Measurements from ENCODE around the gene IL17REL.
"Not testable (repeated sequence)": the region's sequence is repeated elsewhere in the genome, so short reads cannot be mapped to it uniquely, and the experiment has no call there.

IL17REL gene

DNA sequence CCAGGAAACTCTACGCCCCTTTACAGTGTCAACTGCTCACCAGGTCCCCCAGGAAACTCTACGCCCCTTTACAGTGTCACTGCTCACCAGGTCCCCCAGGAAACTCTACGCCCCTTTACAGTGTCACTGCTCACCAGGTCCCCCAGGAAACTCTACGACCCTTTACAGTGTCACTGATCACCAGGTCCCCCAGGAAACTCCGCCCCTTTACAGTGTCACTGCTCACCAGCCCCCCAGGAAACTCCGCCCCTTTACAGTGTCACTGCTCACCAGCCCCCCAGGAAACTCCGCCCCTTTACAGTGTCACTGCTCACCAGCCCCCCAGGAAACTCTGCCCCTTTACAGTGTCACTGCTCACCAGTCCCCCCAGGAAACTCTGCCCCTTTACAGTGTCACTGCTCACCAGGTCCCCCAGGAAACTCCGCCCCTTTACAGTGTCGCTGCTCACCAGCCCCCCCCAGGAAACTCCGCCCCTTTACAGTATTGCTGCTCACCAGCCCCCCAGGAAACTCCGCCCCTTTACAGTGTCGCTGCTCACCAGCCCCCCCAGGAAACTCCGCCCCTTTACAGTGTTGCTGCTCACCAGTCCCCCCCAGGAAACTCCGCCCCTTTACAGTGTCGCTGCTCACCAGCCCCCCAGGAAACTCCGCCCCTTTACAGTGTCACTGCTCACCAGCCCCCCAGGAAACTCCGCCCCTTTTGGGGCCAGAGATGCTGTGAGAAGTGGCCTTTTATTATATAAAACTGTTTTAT, 67.3 kb downstream of the IL17REL start:
- not testable (repeated sequence) for DNase-seq (ENCODE audit: low read depth, low spot score)
